Left ventricle myocardium inferior (tissue), 1 donor: ENCODE data around the gene RGS8. TPM values are rescaled to one million over a fixed set of nuclear protein-coding genes. Genes with fewer than 3 reads are reported as not detected.

Experiments
- DNase-seq: peaks from one replicate; pipeline ENCODE4 v3.0.0-alpha.2; 2020
- H3K27ac ChIP-seq: fragments of 200-600 bp; replicated peaks from 2 replicates; pipeline ENCODE4 v1.8.0; 2021
- H3K27me3 ChIP-seq: fragments of 200-600 bp; 2 replicates; pipeline ENCODE4 v1.8.0; 2021; ENCODE audit warnings: low read depth
- H3K36me3 ChIP-seq: fragments of 200-600 bp; 2 replicates; pipeline ENCODE4 v1.8.0; 2021
- H3K4me1 ChIP-seq: fragments of 200-600 bp; 2 replicates; pipeline ENCODE4 v1.8.0; 2021
- H3K4me3 ChIP-seq: fragments of 200-600 bp; 2 replicates; pipeline ENCODE4 v1.8.0; 2021; ENCODE audit warnings: mild to moderate bottlenecking, moderate library complexity
- H3K9me3 ChIP-seq: fragments of 200-600 bp; replicated peaks from 2 replicates; pipeline ENCODE4 v1.8.0; 2021
- intact Hi-C: fragments of 100-400 bp; cut with micrococcal nuclease; formaldehyde crosslinking; loops from one replicate; pipeline ENCODE4 v1.11.0; 2022
- total RNA-seq: library from RNA; stranded (reverse); fragmentation: NEBNext Ultra II Directional; extraction: Animal tissue kit (Norgen Biotek cat#: 25700); gene quantifications from one replicate; pipeline ENCODE4 v1.2.1, GENCODE V29; 2021
- TF ChIP-seq, protein P1 (sequence below): fragments of 200-600 bp; IDR thresholded peaks from 2 replicates; pipeline ENCODE4 v1.8.0; 2021; ENCODE audit warnings: antibody characterized with exemption, mild to moderate bottlenecking, borderline replicate concordance
- donor health status: DM: no; HTN: yes; CAD: no; lungs with severe emphysema.

Gene RGS8
- total RNA-seq, 1 donor from 2014 or later: 0.05 TPM

DNA sequence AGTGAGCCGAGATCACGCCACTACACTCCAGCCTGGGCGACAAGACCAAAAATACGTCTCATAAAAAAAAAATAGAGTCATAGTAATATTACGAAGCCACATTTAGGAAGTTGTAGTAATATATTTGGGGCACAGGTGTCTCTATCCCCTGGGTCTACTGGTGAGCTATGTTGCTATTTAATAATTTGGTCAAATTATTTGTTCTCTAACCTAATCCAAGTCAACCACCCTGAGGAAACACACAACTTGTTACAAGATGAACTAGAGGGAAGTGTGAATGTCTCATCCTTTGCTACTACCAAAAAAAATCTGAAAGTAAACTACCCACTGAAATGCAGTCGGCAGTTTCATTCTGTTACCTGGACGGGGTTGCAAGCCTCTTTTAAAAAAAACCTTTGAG lies 35.3 kb downstream of the RGS8 start:
- Histone ChIP-seq H3K4me3 (no peak overlapping the region), H3K36me3 (no peaks in the 10 kb centered on the region), H3K4me1 (no peaks in the 10 kb centered on the region), H3K27me3 (no peaks in the 10 kb centered on the region), H3K9me3 (no peaks in the 10 kb centered on the region), H3K27ac (no peak overlapping the region)
- intact Hi-C loops: no loop called here
- TF ChIP-seq, protein P1, sequence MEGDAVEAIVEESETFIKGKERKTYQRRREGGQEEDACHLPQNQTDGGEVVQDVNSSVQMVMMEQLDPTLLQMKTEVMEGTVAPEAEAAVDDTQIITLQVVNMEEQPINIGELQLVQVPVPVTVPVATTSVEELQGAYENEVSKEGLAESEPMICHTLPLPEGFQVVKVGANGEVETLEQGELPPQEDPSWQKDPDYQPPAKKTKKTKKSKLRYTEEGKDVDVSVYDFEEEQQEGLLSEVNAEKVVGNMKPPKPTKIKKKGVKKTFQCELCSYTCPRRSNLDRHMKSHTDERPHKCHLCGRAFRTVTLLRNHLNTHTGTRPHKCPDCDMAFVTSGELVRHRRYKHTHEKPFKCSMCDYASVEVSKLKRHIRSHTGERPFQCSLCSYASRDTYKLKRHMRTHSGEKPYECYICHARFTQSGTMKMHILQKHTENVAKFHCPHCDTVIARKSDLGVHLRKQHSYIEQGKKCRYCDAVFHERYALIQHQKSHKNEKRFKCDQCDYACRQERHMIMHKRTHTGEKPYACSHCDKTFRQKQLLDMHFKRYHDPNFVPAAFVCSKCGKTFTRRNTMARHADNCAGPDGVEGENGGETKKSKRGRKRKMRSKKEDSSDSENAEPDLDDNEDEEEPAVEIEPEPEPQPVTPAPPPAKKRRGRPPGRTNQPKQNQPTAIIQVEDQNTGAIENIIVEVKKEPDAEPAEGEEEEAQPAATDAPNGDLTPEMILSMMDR: no peak
- DNase-seq: no peak

DNA sequence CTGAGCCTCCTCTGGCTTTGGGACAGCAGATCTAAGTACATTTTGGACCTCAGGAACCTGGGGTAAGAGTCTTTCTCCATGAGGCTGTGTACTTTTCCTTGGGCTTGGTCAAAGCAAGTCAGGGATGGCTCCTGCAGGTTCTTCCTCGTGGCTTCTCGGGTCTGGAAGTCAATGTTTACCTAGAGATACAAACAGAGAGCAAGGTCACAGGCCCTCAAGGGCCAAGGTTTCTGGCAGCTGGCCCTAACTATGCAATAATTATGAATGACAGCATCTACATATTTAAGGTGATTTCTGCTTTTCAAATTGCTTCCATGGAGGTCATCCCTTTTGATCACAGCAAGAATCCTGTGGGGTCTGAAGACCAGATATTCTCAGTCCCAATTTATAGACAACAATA lies 37.6 kb downstream of the RGS8 start:
- Histone ChIP-seq H3K27ac (no peak overlapping the region), H3K4me1 (no peaks in the 10 kb centered on the region), H3K27me3 (no peaks in the 10 kb centered on the region), H3K36me3 (no peaks in the 10 kb centered on the region), H3K4me3 (no peak overlapping the region), H3K9me3 (no peaks in the 10 kb centered on the region)
- no peak for DNase-seq
- intact Hi-C loops: no loop called here
- TF ChIP-seq, protein P1: no peak

DNA sequence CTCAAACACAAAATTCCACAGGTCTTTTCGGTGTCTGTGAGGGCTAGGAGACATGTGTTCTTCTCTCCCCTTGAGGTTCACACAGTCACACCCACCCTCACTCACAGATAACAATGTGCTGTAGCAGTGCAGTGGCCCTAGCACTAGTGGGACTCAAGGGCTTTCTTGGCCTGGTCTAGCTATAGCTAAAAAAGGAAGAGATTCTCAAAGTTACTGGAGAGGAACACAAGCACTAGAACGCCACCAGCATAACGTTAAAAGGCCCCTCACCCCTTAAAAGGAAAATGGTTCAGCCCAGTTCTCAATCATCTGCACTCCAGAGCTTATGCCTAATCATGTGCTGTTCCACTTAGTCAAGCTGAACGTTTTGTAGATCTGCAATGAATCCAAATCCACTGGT lies 39.5 kb downstream of the RGS8 start:
- no peak overlapping the region for H3K4me3 ChIP-seq
- intact Hi-C loops: no loop called here
- TF ChIP-seq, protein P1: no peak
- H3K27me3 ChIP-seq: no peaks in the 10 kb centered on the region
- no peaks in the 10 kb centered on the region for H3K4me1 ChIP-seq
- no peaks in the 10 kb centered on the region for H3K36me3 ChIP-seq
- no peak overlapping the region for H3K27ac ChIP-seq
- DNase-seq: no peak
- H3K9me3 ChIP-seq: no peaks in the 10 kb centered on the region

DNA sequence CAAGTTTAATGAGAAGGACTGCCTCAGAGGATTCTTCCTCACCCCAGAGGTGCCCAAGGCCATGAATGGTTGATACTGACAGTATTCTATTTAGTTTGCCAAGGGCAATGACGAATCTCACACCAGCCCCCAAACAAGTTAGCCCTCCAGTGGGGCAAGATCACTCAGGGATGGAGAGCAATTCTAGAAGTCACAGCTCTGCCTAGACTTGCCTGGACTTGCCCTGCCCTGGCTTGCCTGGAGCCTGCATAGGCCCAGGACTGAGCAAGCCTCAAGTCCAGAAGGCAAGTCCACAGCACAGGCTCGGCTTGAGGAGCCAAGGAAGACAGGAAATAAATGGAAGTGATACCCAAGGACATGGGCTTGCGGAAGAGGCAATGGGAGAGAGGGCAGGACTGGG lies 40.7 kb downstream of the RGS8 start:
- H3K36me3 ChIP-seq: no peaks in the 10 kb centered on the region
- H3K4me1 ChIP-seq: no peaks in the 10 kb centered on the region
- no peaks in the 10 kb centered on the region for H3K27me3 ChIP-seq
- no peak overlapping the region for H3K27ac ChIP-seq
- H3K4me3 ChIP-seq: no peak overlapping the region
- no peaks in the 10 kb centered on the region for H3K9me3 ChIP-seq
- intact Hi-C loops: no loop called here
- TF ChIP-seq, protein P1: no peak
- DNase-seq: no peak

DNA sequence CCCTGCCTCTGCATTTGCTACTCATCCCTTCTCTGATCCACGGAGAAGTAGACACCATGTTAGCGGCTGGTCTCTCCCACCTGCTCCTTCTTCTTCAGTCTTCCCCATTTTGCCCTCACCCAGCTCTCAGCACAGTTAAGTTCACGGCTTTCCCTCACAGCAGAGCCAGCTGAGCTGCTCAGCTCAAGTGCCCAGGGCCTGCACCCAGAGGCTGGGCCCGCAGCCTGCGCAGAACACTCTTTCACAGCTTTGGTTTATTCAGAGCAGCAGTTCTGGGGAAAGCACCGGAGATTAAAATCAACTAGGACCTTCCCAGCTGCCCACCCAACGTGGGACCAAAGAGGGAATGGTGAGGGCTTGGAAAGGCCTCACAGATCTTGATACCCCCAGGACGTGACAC lies 41.9 kb downstream of the RGS8 start:
- no peak overlapping the region for H3K4me3 ChIP-seq
- no peak for DNase-seq
- no peaks in the 10 kb centered on the region for H3K36me3 ChIP-seq
- no peaks in the 10 kb centered on the region for H3K9me3 ChIP-seq
- TF ChIP-seq, protein P1: no peak
- no peak overlapping the region for H3K27ac ChIP-seq
- no peaks in the 10 kb centered on the region for H3K27me3 ChIP-seq
- intact Hi-C loops: no loop called here
- H3K4me1 ChIP-seq: no peaks in the 10 kb centered on the region

DNA sequence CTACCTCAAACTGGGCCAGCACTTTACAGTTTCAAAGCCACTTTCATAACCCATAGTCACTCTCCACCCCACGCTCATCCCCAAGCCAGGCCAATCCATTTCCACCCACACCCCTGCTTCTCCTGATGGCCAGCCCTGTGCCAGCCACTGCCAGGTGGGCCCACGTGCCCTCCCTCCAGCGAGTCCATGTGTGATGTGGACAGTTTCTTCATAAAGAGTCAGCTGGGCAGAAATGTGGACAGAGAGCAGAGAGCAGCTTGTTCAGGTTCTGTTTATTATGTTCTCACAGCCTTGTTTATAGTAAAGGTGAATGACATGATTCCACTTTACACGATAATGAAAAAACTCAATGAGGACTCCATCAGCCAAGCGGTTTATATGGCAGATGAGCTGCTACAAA lies 42.8 kb downstream of the RGS8 start:
- no peaks in the 10 kb centered on the region for H3K27me3 ChIP-seq
- no peak overlapping the region for H3K4me3 ChIP-seq
- H3K9me3 ChIP-seq: no peaks in the 10 kb centered on the region
- H3K36me3 ChIP-seq: no peaks in the 10 kb centered on the region
- no peak overlapping the region for H3K27ac ChIP-seq
- intact Hi-C loops: no loop called here
- TF ChIP-seq, protein P1: no peak
- H3K4me1 ChIP-seq: no peaks in the 10 kb centered on the region
- DNase-seq: no peak
